Endothelial cell of umbilical vein (primary cell): ENCODE results near the gene BACH2. TPM values are rescaled to one million over a fixed set of nuclear protein-coding genes. Genes with fewer than 3 reads are reported as not detected.

ENCODE experiments used
- BruUV-seq: library from RNA; stranded (reverse); fragments of 400-500 nt; replicated peaks from 2 replicates; lab custom pipeline; 2021; lab: Mats Ljungman, UMichigan
- CTCF ChIA-PET: fragments of 300-600, 350-600 bp; sonication (Branson Sonifier 250); formaldehyde crosslinking; loops from one replicate; lab custom pipeline; 2021; ENCODE audit warnings: antibody characterized with exemption, inconsistent platforms; lab: Charles Lee
- POLR2A ChIA-PET: fragments of 300-600, 350-600 bp; sonication (Branson Sonifier 250); formaldehyde crosslinking; loops from one replicate; lab custom pipeline; 2021; ENCODE audit warnings: antibody characterized with exemption, inconsistent platforms; lab: Charles Lee
- DNase-seq: peaks from one replicate; pipeline ENCODE4 v3.0.0-alpha.2; 2011; ENCODE audit warnings: low read depth, low spot score
- FAIRE-seq: peaks from 2 replicates; lab custom pipeline; 2011; peaks lifted over from hg19 to GRCh38; lab: Jason Lieb, UNC
- H2AFZ ChIP-seq: 2 replicates; pipeline ENCODE4 v1.6.0; 2012; ENCODE audit warnings: low read depth, low read length, control low read depth, inconsistent platforms
- H3K27ac ChIP-seq: 2 replicates; pipeline ENCODE4 v1.5.1; 2011; ENCODE audit warnings: low read depth, mild to moderate bottlenecking, control low read depth, low read length, moderate library complexity; ENCODE audit not compliant: insufficient read depth
- H3K27me3 ChIP-seq, 2 experiments: 2 replicates each; pipeline versions ENCODE4 v1.6.0 to v1.6.1; 2011; ENCODE audit warnings: low read length in 2 of 2, mixed read lengths in 1 of 2; ENCODE audit not compliant: control insufficient read depth in 2 of 2, insufficient read depth in 2 of 2
- H3K36me3 ChIP-seq, 2 experiments: 2 replicates in 1 of 2; 3 replicates in 1 of 2; pipeline ENCODE4 v1.5.1; 2011; ENCODE audit warnings: low read length in 2 of 2, mild to moderate bottlenecking in 1 of 2, moderate library complexity in 1 of 2; ENCODE audit not compliant: control insufficient read depth in 2 of 2, insufficient read depth in 2 of 2; ENCODE audit errors: extremely low read depth in 1 of 2
- H3K4me1 ChIP-seq: 3 replicates; pipeline ENCODE4 v1.5.1; 2011; ENCODE audit warnings: mild to moderate bottlenecking, low read length; ENCODE audit not compliant: control insufficient read depth, insufficient read depth; ENCODE audit errors: extremely low read depth
- H3K4me2 ChIP-seq: 2 replicates; pipeline ENCODE4 v1.6.1; 2011; ENCODE audit warnings: low read length, control low read depth, mixed read lengths; ENCODE audit not compliant: insufficient read depth
- H3K4me3 ChIP-seq, 3 experiments: fragments of 200-600 bp in 1 of 3; sonication (generic), shearing (Covaris generic) in 1 of 3; replicated peaks in 1 of 3; 2 replicates each; pipeline ENCODE4 v1.5.1; 2011 to 2016; ENCODE audit warnings: control low read depth in 3 of 3, low read length in 3 of 3, mild to moderate bottlenecking in 2 of 3, inconsistent platforms in 1 of 3, low read depth in 1 of 3, moderate library complexity in 1 of 3; ENCODE audit not compliant: insufficient read depth in 1 of 3
- H3K79me2 ChIP-seq: 2 replicates; pipeline ENCODE4 v1.6.0; 2012; ENCODE audit warnings: low read length, inconsistent platforms; ENCODE audit not compliant: control insufficient read depth, insufficient read depth
- H3K9ac ChIP-seq: replicated peaks from 2 replicates; pipeline ENCODE3; 2011; ENCODE audit warnings: low read length, control low read depth; ENCODE audit not compliant: insufficient read depth; ENCODE audit errors: extremely low read depth
- H3K9me1 ChIP-seq: replicated peaks from 3 replicates; pipeline ENCODE4 v1.6.0; 2011; ENCODE audit warnings: mild to moderate bottlenecking, low read length; ENCODE audit not compliant: control insufficient read depth, insufficient read depth; ENCODE audit errors: extremely low read depth
- H3K9me3 ChIP-seq: replicated peaks from 2 replicates; pipeline ENCODE4 v1.5.1; 2012; ENCODE audit warnings: low read length, inconsistent platforms; ENCODE audit not compliant: control insufficient read depth, insufficient read depth
- H4K20me1 ChIP-seq: replicated peaks from 2 replicates; pipeline ENCODE3; 2011; ENCODE audit warnings: mild to moderate bottlenecking, low read length; ENCODE audit not compliant: control insufficient read depth, insufficient read depth; ENCODE audit errors: extremely low read depth
- CTCF ChIP-seq, 2 donors: IDR thresholded peaks; 1 replicate in 1 of 2; 2 replicates in 1 of 2; pipeline ENCODE4 v1.5.1; 2011; ENCODE audit warnings: low read length in 2 of 2, mild to moderate bottlenecking in 2 of 2, moderate library complexity in 2 of 2, control low read depth in 1 of 2, inconsistent platforms in 1 of 2, low read depth in 1 of 2; ENCODE audit not compliant: insufficient read depth in 1 of 2; ENCODE audit errors: extremely low read depth in 1 of 2
- EZH2 ChIP-seq: IDR thresholded peaks from 2 replicates; pipeline ENCODE4 v1.6.1; 2012; ENCODE audit warnings: borderline replicate concordance, low read depth, mild to moderate bottlenecking, moderate library complexity, low read length, inconsistent platforms; ENCODE audit not compliant: severe bottlenecking
- FOS ChIP-seq: IDR thresholded peaks from 2 replicates; pipeline ENCODE4 v1.6.1; 2011; ENCODE audit warnings: mild to moderate bottlenecking, low read length, moderate library complexity, borderline replicate concordance; ENCODE audit not compliant: insufficient read depth
- JUN ChIP-seq: IDR thresholded peaks from 2 replicates; pipeline ENCODE4 v1.6.1; 2011; ENCODE audit warnings: borderline replicate concordance, low read depth; ENCODE audit not compliant: insufficient read length, insufficient read depth
- MYC ChIP-seq: IDR thresholded peaks from one replicate; pipeline ENCODE4 v1.6.1; 2011; ENCODE audit warnings: mild to moderate bottlenecking, low read depth, low read length
- POLR2AphosphoS5 ChIP-seq: IDR thresholded peaks from 2 replicates; pipeline ENCODE4 v1.6.1; 2012; ENCODE audit warnings: low read depth, mild to moderate bottlenecking, control low read depth, low read length, moderate library complexity; ENCODE audit not compliant: insufficient read depth
- dilution Hi-C: fragments of 300-500 bp; cut with MboI; formaldehyde crosslinking; loops from one replicate; pipeline ENCODE4 v1.15.0; 2019; ENCODE audit warnings: low sequenced_read_pairs; ENCODE audit not compliant: extremely low pct_ligation_motif_present
- intact Hi-C: fragments of 100-400 bp; cut with micrococcal nuclease; formaldehyde crosslinking; loops from one replicate; pipeline ENCODE4 v1.10.0; 2022
- polyA plus RNA-seq, 4 experiments: library from polyadenylated mRNA; depleted of rRNA in 3 of 4; stranded (reverse) in 3 of 4; unstranded in 1 of 4; fragments of >200 nt; gene quantifications; 2 replicates each; pipeline versions ENCODE4 v1.2.1 to v1.2.3, GENCODE V29; 2011 to 2012; ENCODE audit warnings: missing spikeins in 1 of 4
- total RNA-seq: library from RNA; stranded (reverse); gene quantifications from 2 replicates; pipeline ENCODE4 v1.2.3, GENCODE V29; 2021
- TF ChIP-seq, protein P1 (sequence below): IDR thresholded peaks from 2 replicates; pipeline ENCODE4 v1.6.1; 2011; ENCODE audit not compliant: insufficient read depth, insufficient read length

Gene BACH2
- total and polyA plus RNA-seq, 2 donors (not counting 3 experiments of a cell fraction or from before 2014, with no cell fraction given), result 1.7 to 5.6 TPM

- Histone ChIP-seq H3K27me3 (peaks cover 0 to 6% of the 10 kb centered on the region in 2 experiments), H3K4me2 (no peak overlapping the region), H3K9ac (no peak overlapping the region), H3K4me1 (no peaks in the 10 kb centered on the region), H3K79me2 (no peaks in the 10 kb centered on the region), H3K36me3 (no peaks in the 10 kb centered on the region), H3K9me3 (no peaks in the 10 kb centered on the region), H3K9me1 (no peaks in the 10 kb centered on the region), H3K4me3 (no peak overlapping the region), H3K27ac (no peak overlapping the region), H2AFZ (no peak overlapping the region), H4K20me1 (no peaks in the 10 kb centered on the region)
- BruUV-seq, result no TSS peak
- TF ChIP-seq CTCF (IDR thresholded peaks at IDR 0.05; ENCODE audit: extremely low read depth in 1 of 2, insufficient read depth in 1 of 2, low read depth in 1 of 2, low read length in 2 of 2) (no peak), FOS (no peak), MYC (no peak), POLR2AphosphoS5 (no peak), JUN (no peak), EZH2 (no peak)
- TF ChIP-seq, protein P1, sequence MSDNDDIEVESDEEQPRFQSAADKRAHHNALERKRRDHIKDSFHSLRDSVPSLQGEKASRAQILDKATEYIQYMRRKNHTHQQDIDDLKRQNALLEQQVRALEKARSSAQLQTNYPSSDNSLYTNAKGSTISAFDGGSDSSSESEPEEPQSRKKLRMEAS, result no peak
- CTCF ChIA-PET, result no interaction called here
- POLR2A ChIA-PET, result no interaction called here
- no peak for FAIRE-seq
- DNase-seq, result no peak
- intact Hi-C loops (no loop called here), dilution Hi-C loops (no loop called here)
These were observed 17.9 kb upstream of the BACH2 start for GRCh38 chr6:90314514-90314913.
